ENCODE data around the gene GEN1.

Gene GEN1

DNA sequence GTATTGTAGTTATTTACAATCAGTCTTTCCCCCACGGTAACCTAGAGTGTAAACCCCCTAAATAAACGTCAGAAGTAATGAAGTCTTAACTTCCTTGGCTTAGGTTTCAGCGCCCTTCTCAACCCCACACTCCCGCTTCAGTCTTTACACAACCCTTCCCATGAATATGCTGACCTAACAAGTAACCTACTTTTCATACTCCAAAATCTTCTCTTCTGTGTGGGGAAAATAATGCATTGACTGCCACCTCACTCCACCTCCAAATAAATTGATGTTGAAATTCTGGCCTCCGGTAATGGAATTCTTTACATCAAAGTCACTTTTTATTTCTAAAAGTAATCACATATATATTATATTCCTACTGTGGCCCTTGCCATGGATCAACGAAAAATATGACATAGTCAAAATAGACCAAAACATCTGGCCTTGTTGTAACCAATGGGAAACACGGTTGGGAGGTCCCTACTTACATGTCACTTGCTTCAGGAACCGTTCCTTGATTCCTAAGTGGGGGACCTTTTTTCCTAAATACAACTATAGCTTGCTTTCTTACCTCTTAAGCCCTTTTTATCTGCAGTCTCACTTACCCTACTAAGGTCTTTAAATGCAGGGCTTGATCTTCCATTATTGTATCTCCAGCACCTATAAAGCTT, 961 bp downstream of the GEN1 start:
- DNase-seq = no peak

DNA sequence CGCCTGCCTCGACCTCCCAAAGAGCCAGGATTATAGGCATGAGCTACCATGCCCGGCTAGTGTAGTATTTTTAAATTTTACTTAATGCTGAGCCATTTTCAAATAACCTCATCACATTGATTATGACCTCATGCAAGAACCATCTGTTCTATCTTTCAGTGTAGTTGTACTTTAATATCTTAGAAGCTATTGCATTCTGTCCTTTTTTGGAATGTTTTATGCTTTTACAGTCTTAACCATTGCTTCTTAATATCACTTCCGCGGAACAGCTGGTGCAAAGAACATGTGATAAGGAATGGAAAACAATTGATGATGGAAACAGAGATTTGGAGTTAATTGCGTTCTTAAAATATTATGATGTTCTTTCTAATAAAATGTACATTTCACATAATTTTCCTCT, 2.7 kb downstream of the GEN1 start:
- DNase-seq = no peak

DNA sequence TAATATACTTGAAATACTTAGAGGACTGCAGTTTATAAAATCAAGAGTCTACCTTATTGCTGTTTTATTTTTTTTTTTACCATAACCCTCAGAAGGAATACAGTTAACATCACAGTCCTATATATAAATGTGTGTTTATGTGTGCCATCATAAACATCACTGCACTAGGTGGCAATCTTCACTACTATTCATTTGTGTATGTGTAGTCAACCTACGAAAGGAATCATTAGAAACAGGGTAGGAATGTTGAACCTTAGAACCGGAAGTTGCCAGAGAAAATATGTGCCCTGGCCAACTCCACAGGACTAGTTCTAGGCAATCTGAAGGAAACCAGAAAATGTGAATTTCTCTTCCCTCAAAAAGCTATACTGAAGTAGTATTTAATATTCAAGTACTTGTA, 3.4 kb downstream of the GEN1 start:
- DNase-seq = no peak

DNA sequence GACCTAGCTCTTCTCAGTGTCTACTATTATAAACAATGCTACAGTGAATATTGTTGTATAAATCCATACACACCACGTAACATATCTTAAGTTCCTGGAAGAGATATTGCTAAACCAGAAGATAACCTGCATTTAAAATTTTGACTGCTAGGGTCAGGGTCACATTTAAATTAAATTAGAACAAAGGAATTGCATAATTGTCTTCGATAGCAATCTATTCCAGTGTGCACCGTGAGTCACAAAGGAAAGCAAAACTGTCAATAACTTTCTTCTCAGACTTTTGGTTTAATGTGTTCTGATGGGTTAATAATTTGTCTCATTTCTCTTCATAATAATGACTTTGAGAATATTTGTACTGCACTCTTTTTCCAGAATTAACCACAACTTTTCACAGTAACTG, 4.2 kb downstream of the GEN1 start:
- DNase-seq = no peak

DNA sequence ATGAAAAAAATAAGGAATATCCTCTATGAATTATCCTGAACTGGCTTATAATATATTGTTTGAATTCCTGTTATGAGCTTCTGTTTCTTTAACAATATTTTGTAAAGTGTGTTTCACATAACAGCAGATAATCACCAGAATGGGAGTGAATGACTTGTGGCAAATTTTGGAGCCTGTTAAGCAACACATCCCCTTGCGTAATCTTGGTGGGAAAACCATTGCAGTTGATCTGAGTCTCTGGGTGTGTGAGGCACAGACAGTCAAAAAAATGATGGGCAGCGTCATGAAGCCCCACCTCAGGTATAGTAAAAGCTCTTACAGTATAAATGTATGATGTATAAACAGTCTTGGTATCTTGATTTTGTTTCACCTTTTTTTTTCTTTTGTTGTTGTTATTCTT, 5.9 kb downstream of the GEN1 start:
- no peak for DNase-seq

DNA sequence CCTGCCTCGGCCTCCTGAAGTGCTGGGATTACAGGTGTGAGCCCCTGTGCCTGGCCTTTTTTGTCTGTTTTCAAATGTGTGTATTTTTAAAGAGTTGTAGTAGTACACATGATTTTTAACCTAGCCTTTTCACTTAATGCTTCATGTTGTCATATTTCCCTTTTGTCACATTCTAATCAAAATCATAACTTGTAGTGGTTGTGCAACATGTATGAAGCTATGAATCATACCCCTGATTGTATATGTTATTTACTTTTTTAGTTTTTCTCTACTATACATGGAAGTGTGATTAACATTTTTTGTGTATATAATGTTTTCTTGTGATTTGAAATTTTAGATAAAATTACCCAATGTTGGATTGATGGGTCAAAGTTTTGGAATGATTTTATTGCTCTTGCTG, 8.5 kb downstream of the GEN1 start:
- no peak for DNase-seq

DNA sequence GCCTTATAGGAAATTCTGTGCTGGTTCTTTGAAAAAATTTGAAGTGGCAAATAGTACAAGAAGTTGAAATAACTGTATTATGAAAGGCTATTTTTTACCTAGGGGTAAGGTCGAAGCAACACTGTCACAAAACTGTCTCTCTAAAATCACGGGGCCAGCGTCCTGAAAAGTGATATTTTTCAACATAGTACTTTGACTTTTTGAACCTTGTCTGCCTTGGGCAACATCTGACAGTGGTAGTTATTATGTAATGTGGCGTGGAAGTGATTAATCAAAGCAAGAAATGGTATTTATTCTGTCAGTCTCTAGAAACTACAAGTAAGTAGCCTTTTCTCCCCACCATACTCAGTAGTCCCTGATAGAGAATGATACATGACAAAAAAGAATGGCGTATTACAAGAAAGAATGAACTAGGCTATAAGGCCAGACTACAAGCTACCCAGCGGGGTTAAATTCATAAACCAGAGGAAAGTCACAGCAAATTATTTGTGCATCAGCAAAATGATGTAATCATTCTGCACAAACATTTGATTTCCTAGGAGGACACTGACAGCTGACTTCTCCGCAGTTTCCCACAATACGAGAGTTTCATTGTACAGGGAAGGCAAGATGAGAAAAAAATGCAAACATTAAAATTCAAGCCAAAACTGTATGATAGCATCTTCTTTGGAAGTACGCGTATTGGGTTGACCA, 9.8 kb downstream of the GEN1 start:
- DNase-seq = no peak

DNA sequence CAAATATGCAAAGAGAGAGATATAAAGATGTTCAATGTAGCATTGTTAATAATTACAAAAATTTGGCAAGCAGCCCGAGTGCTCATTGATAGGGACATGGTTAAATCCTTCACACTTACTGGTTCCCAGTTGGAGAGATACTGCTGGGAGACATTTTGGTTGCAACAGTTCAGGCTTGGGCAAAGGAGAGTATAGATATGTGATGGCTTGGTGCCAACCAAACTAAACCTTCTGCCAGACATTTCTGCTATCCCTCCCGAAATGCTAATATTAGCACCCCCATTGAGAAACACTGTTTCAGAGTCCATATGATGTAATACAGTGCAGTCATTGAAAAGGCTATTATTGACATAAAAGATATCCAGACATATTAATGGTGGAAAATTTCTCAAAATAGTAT, 11.5 kb downstream of the GEN1 start:
- DNase-seq = no peak

DNA sequence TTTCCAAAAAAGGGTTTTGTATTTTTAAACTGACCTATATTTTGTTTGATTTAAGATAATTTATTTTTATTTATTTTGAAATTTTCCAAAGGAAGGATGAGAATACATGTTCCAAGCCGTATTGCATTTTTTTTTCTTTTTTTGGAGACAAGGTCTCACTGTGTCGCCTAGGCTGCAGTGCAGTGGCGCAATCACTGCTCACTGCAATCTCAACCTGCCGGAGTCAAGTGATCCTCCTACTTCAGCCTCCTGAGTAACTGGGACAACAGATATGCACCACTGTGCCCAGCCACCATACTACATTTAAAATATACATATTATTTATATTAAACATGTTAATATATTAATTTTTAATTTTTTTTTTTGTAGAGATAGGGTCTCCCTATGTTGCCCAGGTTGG, 15.0 kb downstream of the GEN1 start:
- no peak for DNase-seq

DNA sequence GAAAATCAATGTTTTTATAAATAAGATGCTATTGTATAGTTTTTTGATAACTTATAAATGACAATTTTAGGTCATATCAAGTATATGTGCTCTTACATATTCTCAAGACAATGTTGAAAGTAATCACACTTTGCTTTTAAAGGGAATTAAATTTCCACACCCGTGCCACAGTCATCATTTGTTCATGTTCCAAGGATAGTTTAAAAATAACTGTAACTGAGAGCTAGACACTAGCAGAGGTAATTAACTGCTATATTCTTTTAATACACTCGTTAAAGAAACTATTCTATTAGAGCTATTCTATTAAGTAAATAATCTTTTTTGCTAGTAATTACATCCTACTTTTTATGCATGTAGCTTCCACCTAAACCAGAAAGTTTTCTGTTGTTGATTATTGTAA, 18.0 kb downstream of the GEN1 start:
- no peak for DNase-seq

DNA sequence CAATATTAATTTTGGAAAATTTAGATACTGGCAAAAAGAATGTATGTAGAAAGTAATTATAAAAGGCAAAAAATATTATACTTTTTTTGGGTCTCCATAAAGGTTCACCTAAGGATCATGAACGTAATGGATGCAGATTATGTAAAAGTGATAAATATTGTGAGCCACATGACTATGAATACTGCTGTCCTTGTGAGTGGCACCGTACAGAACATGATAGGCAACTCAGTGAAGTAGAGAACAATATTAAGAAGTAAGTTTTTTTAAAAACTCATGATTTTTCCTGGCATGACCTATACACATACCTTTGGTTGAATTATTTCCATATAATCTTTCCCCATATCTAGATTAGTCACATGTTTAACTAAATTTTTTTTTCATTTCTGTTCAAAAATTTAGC, 18.6 kb downstream of the GEN1 start:
- no peak for DNase-seq

DNA sequence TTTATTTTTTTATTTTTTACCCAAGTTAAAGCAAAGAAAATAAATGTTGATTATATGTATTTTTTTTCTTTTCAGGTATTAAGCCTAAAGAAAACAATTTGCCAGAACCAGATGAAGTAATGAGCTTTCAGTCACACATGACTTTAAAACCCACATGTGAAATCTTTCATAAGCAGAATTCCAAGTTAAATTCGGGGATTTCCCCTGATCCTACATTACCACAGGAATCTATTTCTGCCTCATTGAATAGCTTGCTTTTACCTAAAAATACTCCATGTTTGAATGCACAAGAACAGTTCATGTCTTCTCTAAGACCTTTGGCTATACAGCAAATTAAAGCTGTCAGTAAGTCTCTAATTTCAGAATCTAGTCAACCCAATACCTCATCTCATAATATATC, 26.6 kb downstream of the GEN1 start:
- DNase-seq = no peak

DNA sequence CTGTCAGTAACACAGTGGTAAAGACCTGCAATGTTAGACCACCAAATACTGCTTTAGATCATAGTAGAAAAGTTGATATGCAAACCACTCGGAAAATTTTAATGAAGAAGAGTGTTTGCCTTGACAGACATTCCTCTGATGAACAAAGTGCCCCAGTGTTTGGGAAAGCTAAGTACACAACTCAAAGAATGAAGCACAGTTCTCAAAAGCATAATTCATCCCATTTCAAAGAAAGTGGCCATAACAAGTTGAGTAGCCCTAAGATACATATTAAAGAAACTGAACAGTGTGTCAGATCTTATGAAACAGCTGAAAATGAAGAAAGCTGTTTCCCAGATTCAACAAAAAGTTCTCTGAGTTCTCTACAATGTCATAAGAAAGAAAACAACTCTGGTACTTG, 27.5 kb downstream of the GEN1 start:
- DNase-seq = no peak

DNA sequence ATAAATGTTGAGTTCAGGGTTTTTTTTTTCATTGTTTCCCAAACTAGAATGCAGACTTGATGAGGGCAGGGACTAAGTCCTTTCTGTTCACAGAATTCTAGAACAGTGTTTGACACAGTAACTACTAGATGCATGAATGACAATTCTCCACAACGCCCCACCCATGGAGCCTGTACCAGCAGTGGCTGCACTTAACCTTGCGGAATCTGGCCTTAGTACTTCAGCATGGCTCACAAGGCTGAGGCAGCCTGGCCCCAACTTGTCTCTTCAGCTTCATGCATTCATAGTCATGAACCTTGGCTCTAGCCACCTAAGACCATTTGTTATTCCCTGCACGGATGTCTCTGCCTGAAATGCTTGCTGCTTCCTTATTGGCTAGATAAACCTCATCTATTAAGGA, 32.8 kb downstream of the GEN1 start:
- no peak for DNase-seq

DNA sequence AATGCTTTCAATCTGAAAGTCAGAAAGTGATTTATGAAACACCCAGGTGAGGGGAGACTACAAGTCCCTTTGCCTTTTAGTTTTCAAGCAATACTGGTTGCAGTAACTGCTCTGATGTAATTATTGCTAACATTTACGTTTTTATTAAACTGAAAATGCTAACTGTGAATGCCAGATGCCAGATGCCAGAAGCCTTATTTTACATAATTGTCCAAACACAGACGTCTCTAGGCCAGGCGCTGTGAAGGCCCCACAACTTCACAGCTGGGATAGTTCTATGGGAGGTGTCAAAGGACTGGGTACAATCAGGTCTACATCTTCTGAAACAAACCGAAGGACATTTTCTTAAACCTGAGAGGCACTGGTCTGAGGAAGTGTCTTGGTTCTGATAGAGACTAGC, 34.8 kb downstream of the GEN1 start:
- DNase-seq = no peak

DNA sequence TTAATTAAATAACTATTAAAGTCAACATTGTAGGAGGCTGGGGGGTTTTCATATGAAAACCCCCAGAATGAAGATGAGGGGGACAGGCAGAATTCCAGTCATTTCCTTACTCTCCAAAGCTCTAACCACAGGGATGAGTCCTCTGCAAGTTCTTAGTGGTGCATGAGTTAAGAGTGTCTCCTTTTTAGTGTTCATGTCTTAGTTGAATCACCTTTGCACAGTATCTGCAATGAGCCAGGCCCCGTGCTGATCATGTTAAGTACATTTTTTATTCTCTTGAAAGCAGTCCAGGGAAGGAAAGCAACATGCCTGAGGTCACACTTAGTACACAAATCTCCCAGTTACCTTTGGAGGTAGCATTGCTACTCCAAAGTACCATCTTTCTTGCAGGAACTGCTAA, 36.6 kb downstream of the GEN1 start:
- DNase-seq = no peak

DNA sequence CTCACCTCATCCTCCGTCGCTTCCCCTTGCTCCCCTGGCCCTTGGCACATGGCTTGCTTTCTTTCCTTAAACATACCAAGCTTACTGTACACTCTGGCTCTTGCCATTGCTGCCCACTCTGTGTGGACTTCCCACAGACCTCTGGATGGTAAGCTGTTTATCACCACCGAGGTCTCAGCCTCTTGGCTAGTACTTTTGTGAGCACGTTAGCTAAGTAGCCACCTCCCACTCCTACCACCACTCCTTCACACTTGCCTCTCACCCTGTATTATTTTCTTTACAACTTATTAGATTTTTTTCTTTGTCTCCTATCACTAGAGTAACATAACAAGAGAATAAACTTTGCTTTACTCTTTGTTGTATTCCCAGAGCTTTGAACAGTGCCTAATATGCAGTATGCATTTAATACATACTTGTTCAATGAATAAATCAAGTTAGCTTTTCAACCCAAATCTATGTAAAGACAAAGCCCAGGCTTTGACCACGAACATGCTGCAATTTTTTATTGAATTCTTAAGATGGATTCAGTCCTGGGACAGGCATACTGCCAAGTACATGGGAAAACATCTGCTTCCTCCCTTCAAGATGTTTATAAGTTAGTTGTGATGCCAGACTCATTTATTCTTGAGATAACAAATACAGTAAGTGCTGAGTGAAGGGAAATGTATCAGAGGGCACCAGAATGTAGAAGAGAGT, 37.3 kb downstream of the GEN1 start:
- no peak for DNase-seq

DNA sequence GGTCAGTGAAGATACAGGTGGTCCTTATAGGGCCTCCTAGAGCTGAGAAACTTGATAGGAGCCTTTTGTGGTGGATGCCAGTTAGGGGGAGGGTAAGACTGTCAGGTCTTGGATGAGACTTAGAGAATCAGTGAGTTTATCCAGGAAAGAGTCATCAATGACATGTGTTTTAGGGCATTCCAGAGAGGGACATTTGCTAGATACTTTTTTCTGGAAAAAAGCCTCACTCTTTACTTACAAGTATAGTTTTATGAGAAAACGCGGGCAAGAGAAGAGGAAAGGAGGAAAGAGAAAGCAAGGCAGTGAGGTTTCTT, 37.8 kb downstream of the GEN1 start:
- no peak for DNase-seq

DNA sequence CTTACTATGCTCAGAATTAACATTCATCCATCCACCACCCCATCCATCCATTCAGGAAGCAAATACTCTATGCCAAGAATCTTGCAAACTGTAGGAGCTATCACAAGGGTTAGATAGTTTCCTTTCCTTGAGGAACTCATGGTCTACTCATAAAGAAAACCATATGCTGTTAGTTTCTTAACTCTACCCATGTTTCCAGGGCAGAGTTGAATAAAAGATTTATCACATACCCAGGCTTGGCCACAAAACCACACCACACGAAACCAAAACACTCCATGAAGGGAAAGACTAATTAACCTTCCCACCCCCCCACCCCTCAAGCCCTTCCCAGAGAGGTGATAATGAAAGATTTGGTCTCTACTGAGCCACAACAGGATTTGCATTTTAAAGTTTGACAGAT, 38.6 kb downstream of the GEN1 start:
- DNase-seq = no peak

DNA sequence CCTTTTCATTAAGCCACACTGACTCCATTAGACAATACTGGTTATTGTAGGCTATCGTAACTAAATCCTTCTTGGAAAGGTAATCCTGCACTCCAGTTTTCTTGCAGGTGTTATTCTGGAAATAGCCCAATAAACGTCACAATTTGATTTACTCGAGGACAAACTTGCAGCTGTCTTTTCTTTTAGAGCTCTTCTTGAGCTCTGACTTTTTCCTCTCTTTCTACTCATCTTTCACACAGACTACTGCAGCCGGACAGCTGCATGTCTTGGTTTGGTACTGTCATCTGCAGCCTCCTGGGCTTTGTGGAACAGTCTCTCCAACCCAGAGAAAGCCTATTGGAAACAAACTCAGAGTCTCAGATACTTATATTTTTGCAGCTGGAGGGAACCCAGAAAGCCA, 39.4 kb downstream of the GEN1 start:
- DNase-seq = no peak

DNA sequence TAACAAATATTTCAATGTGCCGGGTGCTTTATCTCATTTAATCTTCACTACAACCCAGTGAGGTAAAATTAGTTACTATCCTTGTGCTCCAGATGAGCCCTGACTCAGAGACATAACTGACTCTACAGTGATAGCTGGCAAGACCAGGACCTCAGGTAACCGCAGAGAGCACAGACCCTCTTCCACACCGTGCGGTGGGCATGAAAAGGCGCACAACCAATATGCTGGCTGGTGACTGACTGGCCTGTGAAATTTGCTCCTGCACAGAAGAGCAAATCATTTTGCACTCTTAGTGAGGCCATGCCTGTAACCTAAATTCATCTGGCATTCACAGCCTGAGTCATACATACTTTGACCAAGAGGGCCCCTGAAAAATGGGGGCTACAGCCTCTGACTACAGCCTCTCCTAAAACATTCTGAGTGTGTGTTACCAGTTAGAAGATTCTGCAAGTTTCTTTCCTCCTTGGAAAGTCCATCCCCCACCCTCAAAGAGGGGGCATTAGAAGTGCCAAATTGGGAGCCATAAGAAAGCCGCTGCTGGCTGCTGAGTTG, 39.9 kb downstream of the GEN1 start:
- no peak for DNase-seq

DNA sequence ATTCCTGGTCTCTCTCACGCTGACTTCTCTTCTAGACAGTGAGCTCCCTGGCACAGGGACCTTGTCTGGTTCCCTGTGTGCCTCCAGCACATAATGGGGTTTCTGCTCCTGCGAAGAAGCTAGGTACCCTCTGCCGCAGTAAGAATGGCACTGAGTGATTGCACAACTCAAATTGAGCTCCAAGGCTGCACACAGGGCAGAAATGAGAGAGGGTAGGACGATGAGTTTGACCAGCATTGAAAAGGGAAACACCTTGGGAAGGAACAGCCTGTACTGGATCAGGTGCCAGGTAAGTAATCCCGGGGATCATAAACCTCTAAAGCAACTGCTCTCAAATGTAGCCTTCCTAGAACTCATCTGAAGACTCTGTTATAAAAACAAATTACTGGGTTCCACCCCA, 41.4 kb downstream of the GEN1 start:
- no peak for DNase-seq

DNA sequence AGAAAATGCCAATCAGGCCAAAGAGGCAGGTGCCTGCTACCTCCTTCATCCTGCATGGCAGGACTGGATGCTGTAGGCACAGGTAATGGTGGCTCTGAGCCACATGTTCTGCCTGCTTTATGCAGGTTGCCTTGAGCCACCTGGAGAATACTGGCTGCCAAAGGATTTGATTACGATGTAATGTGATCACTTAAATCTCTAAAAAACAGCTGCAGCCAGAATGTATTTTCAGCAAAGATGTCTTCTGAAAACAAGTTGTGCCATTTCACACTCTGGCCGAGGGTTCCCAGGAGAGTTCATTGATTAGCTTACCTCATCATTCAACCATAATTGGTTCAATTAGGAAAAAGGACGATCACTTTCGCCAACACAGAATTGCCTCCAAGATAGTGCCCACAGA, 44.4 kb downstream of the GEN1 start:
- DNase-seq = no peak

DNA sequence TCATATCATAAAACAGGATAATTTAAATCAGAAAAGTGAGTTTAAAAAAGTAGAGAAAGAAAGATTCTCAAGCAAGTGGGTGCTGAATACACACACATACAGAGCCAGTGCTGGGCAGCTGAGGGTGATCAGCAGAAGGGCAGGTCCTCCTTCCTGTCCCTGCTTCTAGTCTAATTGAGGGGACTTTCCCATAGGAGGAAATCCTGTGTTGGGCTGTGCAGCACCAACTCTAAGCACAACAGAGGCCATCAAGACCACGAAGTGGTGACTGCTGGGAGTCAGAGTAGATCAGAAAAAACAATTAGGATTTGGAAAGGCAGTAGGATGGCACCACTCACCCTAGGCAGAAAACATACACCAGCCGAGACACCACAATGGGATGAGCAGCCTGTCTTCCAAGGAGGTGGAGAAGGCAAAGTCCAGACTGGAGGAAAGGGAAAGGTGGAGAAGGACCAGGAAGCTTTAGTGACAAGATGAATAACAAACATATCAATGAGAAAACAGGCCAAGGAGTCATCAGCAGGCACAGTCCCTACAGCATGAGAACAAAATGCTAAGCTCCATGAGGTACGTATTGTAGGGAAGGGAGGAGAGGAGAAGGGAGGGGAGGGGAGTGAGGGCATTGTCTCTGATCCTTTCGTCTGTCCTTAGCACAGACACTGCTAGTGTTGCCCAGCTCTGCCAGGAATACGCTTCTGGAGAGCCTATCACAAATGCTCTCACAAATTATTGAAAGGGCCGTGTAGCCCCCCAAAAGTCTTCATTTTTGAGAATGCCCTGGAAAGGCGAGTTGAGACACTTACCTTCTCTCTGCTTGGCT, 45.6 kb downstream of the GEN1 start:
- DNase-seq = no peak

Measured in stimulated activated CD4-positive, alpha-beta T cell treated with anti-CD3 and anti-CD28 coated beads, Interleukin-2, amount 100 ng/mL, for 24 hours (primary cell).